ENCODE measurements around the gene MYH7.

DNA sequence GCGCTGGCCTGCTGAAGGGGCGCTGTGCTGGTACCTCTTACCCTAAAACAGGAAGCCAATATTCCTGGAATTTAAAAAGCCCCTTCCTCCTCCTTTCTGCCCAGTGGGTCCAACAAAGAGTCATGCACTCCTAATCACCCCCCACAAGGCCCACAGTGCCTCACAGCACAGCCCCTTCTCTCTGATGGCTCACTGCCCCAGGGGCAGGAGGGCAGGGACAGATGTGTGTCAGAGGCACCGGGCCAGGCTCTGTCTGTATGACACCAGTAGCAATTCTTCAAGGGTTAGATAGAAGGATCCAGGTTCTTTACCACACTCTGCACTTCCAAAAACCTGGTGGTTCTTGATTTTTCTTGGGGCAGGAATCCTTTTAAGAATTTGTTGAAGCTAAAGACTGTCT is 36.3 kb downstream of the MYH7 start:
- TF ChIP-seq, protein P1, sequence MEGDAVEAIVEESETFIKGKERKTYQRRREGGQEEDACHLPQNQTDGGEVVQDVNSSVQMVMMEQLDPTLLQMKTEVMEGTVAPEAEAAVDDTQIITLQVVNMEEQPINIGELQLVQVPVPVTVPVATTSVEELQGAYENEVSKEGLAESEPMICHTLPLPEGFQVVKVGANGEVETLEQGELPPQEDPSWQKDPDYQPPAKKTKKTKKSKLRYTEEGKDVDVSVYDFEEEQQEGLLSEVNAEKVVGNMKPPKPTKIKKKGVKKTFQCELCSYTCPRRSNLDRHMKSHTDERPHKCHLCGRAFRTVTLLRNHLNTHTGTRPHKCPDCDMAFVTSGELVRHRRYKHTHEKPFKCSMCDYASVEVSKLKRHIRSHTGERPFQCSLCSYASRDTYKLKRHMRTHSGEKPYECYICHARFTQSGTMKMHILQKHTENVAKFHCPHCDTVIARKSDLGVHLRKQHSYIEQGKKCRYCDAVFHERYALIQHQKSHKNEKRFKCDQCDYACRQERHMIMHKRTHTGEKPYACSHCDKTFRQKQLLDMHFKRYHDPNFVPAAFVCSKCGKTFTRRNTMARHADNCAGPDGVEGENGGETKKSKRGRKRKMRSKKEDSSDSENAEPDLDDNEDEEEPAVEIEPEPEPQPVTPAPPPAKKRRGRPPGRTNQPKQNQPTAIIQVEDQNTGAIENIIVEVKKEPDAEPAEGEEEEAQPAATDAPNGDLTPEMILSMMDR (IDR thresholded peaks at IDR 0.05; ENCODE audit: poor library complexity, severe bottlenecking) = no peak
- TF ChIP-seq RAD21 (conservative IDR thresholded peaks at IDR 0.05) = no peak
- no peak for TF ChIP-seq POLR2AphosphoS5 (IDR thresholded peaks at IDR 0.05)
- TF ChIP-seq, protein P2, sequence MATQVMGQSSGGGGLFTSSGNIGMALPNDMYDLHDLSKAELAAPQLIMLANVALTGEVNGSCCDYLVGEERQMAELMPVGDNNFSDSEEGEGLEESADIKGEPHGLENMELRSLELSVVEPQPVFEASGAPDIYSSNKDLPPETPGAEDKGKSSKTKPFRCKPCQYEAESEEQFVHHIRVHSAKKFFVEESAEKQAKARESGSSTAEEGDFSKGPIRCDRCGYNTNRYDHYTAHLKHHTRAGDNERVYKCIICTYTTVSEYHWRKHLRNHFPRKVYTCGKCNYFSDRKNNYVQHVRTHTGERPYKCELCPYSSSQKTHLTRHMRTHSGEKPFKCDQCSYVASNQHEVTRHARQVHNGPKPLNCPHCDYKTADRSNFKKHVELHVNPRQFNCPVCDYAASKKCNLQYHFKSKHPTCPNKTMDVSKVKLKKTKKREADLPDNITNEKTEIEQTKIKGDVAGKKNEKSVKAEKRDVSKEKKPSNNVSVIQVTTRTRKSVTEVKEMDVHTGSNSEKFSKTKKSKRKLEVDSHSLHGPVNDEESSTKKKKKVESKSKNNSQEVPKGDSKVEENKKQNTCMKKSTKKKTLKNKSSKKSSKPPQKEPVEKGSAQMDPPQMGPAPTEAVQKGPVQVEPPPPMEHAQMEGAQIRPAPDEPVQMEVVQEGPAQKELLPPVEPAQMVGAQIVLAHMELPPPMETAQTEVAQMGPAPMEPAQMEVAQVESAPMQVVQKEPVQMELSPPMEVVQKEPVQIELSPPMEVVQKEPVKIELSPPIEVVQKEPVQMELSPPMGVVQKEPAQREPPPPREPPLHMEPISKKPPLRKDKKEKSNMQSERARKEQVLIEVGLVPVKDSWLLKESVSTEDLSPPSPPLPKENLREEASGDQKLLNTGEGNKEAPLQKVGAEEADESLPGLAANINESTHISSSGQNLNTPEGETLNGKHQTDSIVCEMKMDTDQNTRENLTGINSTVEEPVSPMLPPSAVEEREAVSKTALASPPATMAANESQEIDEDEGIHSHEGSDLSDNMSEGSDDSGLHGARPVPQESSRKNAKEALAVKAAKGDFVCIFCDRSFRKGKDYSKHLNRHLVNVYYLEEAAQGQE (IDR thresholded peaks at IDR 0.05; ENCODE audit: borderline replicate concordance) = no peak
- no peak for TF ChIP-seq MXI1 (conservative IDR thresholded peaks at IDR 0.05; ENCODE audit: poor library complexity, severe bottlenecking)
- no peak for TF ChIP-seq EZH2 (IDR thresholded peaks at IDR 0.05; ENCODE audit: borderline replicate concordance, insufficient read depth, low read length, poor library complexity, severe bottlenecking)
- TF ChIP-seq TAF1 (IDR thresholded peaks at IDR 0.05; ENCODE audit: low read depth) = no peak

All from neural cell (in vitro differentiated cells).